ENCODE data around the gene PTPRG. TPM values are rescaled to one million over a fixed set of nuclear protein-coding genes. Genes with fewer than 3 reads are reported as not detected.

PTPRG gene
- total RNA-seq, 1 experiment from 2014 or later, result 0.73 TPM

- DNase-seq, result no peak
- ChIA-PET CTCF (no interaction called here), POLR2A (ENCODE audit: unreplicated experiment) (no interaction called here)
- no peaks in the 10 kb centered on the region for H3F3A ChIP-seq (ENCODE audit: low read length, unreplicated experiment)
- no TSS peak for BruUV-seq (replicated peaks)
- no peak for ATAC-seq
- H3K9me3 ChIP-seq (ENCODE audit: low read length), result no peaks in the 10 kb centered on the region
- H3K4me3 ChIP-seq (ENCODE audit: low read length), result no peak overlapping the region
- no peaks in the 10 kb centered on the region for H3K4me1 ChIP-seq (ENCODE audit: insufficient read depth, low read length)
- no peak overlapping the region for H3K4me2 ChIP-seq (ENCODE audit: low read length)
- intact Hi-C loops (cut with micrococcal nuclease), result no loop called here
- TF ChIP-seq EZH2 (IDR thresholded peaks at IDR 0.05; ENCODE audit: low read length, unreplicated experiment) (no peak), EZH2phosphoT487 (IDR thresholded peaks at IDR 0.05; ENCODE audit: borderline replicate concordance, low read length) (no peak), CTCF (conservative IDR thresholded peaks at IDR 0.05; ENCODE audit: low read depth, low read length) (no peak)
- H3K27ac ChIP-seq (ENCODE audit: low read length), result no peak overlapping the region
- H3K9me2 ChIP-seq (replicated peaks; ENCODE audit: low read length), result no peaks in the 10 kb centered on the region
- no peaks in the 10 kb centered on the region for H3K36me3 ChIP-seq (ENCODE audit: low read depth, low read length)
- no peak overlapping the region for H2AFZ ChIP-seq (ENCODE audit: low read length)
- H3K79me2 ChIP-seq (ENCODE audit: low read length), result no peaks in the 10 kb centered on the region
- no peaks in the 10 kb centered on the region for H4K20me1 ChIP-seq (ENCODE audit: low read length)
- H3K9ac ChIP-seq (ENCODE audit: low read length), result no peak overlapping the region
- H3K27me3 ChIP-seq (ENCODE audit: low read length), result no peaks in the 10 kb centered on the region
These were observed 699.3 kb downstream of the PTPRG start for GRCh38 chr3:62260655-62261054.

GRCh38 chr3:62261121-62261520 lies 699.8 kb downstream of the PTPRG start:
- ChIA-PET CTCF (no interaction called here), POLR2A (ENCODE audit: unreplicated experiment) (interaction anchor here (0.6 kb wide), 1 partner anchor 13 kb away, joined by 3 read pairs; no protein-coding TSS in a partner anchor)
- Histone ChIP-seq H3K4me1 (ENCODE audit: insufficient read depth, low read length) (no peaks in the 10 kb centered on the region), H3K9ac (ENCODE audit: low read length) (no peak overlapping the region), H3K27me3 (ENCODE audit: low read length) (no peaks in the 10 kb centered on the region), H3K4me3 (ENCODE audit: low read length) (no peak overlapping the region), H3K4me2 (ENCODE audit: low read length) (no peak overlapping the region), H3K9me3 (ENCODE audit: low read length) (no peaks in the 10 kb centered on the region), H2AFZ (ENCODE audit: low read length) (no peak overlapping the region), H3K79me2 (ENCODE audit: low read length) (no peaks in the 10 kb centered on the region), H3K27ac (ENCODE audit: low read length) (no peak overlapping the region), H3F3A (ENCODE audit: low read length, unreplicated experiment) (no peaks in the 10 kb centered on the region), H3K36me3 (ENCODE audit: low read depth, low read length) (no peaks in the 10 kb centered on the region), H4K20me1 (ENCODE audit: low read length) (no peaks in the 10 kb centered on the region), H3K9me2 (replicated peaks; ENCODE audit: low read length) (no peaks in the 10 kb centered on the region)
- intact Hi-C loops (cut with micrococcal nuclease), result no loop called here
- no peak for TF ChIP-seq EZH2 (IDR thresholded peaks at IDR 0.05; ENCODE audit: low read length, unreplicated experiment)
- no peak for TF ChIP-seq EZH2phosphoT487 (IDR thresholded peaks at IDR 0.05; ENCODE audit: borderline replicate concordance, low read length)
- TF ChIP-seq CTCF (conservative IDR thresholded peaks at IDR 0.05; ENCODE audit: low read depth, low read length), result no peak
- ATAC-seq (no peak), DNase-seq (no peak)
- no TSS peak for BruUV-seq (replicated peaks)

GRCh38 chr3:62261736-62262135 lies 700.4 kb downstream of the PTPRG start:
- BruUV-seq (replicated peaks), result no TSS peak

More at GRCh38 chr3:62261736-62262135, 700.4 kb downstream of the PTPRG start:
- Histone ChIP-seq H3K36me3 (ENCODE audit: low read depth, low read length) (no peaks in the 10 kb centered on the region), H3F3A (ENCODE audit: low read length, unreplicated experiment) (no peaks in the 10 kb centered on the region), H3K27ac (ENCODE audit: low read length) (no peak overlapping the region), H4K20me1 (ENCODE audit: low read length) (no peaks in the 10 kb centered on the region), H3K9ac (ENCODE audit: low read length) (no peak overlapping the region), H3K79me2 (ENCODE audit: low read length) (no peaks in the 10 kb centered on the region), H3K9me2 (replicated peaks; ENCODE audit: low read length) (no peaks in the 10 kb centered on the region), H2AFZ (ENCODE audit: low read length) (no peak overlapping the region), H3K4me1 (ENCODE audit: insufficient read depth, low read length) (no peaks in the 10 kb centered on the region), H3K4me3 (ENCODE audit: low read length) (no peak overlapping the region), H3K4me2 (ENCODE audit: low read length) (no peak overlapping the region), H3K9me3 (ENCODE audit: low read length) (no peaks in the 10 kb centered on the region), H3K27me3 (ENCODE audit: low read length) (no peaks in the 10 kb centered on the region)
- ChIA-PET CTCF (no interaction called here), POLR2A (ENCODE audit: unreplicated experiment) (interaction anchor here (0.6 kb wide), 1 partner anchor 12 kb away, joined by 3 read pairs; no protein-coding TSS in a partner anchor)
- DNase-seq, result no peak
- no peak for ATAC-seq
- TF ChIP-seq CTCF (conservative IDR thresholded peaks at IDR 0.05; ENCODE audit: low read depth, low read length) (no peak), EZH2phosphoT487 (IDR thresholded peaks at IDR 0.05; ENCODE audit: borderline replicate concordance, low read length) (no peak), EZH2 (IDR thresholded peaks at IDR 0.05; ENCODE audit: low read length, unreplicated experiment) (no peak)
- intact Hi-C loops (cut with micrococcal nuclease), result no loop called here

Measured in PC-3 (cell line).